ENCODE measurements around the gene FAM240A.
"Not testable (repeated sequence)": the region's sequence is repeated elsewhere in the genome, so short reads cannot be mapped to it uniquely, and the experiment has no call there.

Gene FAM240A

DNA sequence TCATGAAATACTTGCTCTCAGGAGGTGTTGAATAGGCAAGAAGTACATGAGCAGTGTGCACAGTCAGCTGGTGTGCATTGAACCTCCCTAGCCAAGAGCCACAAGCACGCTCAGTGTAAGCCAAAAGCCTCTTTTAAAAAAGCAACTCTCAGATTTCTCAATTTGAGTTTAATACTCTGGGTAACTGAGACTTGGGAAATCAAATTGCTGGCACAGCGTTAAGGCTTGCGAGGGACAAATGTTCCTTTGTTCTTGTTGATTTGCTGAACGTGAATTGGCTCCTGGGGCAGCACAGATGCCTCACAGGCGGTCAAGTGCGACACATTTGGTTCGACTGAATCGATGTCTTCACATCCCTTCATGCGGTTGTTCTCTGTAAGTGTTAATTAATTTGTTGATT, at the start of gene FAM240A:
TSS of gene FAM240A (plus strand) at position 202 of the 400 bp plus-strand sequence. CDS start at position 361, 159 bp downstream.
- DNase-seq = no peak

GRCh38 chr3:46564190-46565021, 47.9 kb upstream of the FAM240A start:
- no peak for DNase-seq

- no peak for DNase-seq
Observed at GRCh38 chr3:46565077-46565476, 47.2 kb upstream of the FAM240A start.

- DNase-seq = no peak
Observed at GRCh38 chr3:46565607-46566039, 46.7 kb upstream of the FAM240A start.

DNA sequence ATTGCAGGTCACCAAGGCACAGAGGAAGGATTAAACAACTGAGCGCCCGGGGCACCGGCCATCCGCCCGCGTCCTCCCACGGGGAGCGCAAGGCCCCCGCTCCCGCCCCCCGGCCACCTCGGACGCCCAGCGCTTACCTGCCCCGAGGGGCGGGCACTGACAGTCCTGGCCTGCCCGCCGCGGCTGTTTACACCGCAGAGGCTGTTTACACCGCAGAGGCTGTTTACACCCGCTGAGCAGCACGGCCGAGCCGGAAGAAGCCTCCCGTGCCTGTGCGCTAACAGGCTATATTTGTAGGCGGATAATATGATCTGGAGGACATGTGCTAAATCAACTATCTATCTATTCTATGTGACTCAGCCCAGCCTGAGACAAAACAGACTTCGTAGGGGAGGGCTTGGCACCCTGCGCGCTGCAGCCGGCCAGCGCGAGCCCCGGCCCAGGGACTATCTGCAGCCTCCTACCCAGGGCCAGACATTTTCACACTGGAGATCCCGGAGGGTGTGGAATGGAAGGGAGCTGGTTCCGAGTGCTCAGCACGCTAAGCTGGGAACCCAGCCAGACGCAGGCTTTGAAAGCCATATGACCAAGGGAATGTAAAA, 46.2 kb upstream of the FAM240A start, which contains the start of gene LRRC2:
TSS of gene LRRC2 (minus strand) at position 263 of the 602 bp plus-strand sequence. CDS start 14,711 bp downstream, outside the sequence.
- DNase-seq = peak; percentile 28 to 46

DNA sequence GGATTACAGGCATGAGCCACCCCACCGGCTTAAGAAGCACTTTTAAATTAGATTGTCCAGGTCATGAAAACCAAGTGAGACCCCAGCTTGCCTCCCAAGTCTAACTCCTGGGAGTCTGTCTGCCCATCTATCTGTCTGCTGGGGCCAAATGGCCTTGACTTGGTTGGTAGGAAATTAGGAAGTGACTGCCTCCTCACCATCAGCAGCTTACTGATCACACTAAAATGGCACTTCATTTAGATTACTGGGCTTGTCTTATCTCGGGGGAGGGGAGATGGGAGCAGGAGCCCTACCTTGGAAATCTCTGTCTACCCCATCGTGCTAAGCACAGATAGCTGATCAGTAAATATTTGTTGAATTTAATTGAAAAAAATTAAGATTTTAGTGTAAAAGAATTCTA, 40.6 kb upstream of the FAM240A start:
- DNase-seq = no peak

GRCh38 chr3:46573701-46574100, 38.6 kb upstream of the FAM240A start:
- DNase-seq = no peak

DNA sequence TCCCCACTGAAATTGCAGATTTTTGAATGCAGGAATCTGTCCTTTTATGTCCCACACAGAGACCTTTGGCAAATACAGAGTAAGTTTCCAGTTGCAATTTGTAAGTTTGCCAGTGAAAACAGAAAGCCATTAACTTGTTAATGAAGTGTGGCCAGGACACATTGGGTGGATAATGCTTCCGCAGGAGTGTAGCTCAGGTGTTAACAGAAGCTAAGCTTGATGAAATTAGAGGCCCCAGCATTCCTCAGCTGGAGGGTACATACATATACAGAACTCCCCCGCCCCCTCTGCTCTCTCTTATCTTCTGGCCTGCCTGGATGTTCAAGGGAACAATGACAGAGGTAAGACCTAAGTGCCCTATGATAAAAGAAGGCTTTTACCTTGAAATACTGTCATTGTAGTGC, 38.1 kb upstream of the FAM240A start:
- no peak for DNase-seq

- no peak for DNase-seq
Observed at GRCh38 chr3:46574881-46575576, 37.3 kb upstream of the FAM240A start.

DNA sequence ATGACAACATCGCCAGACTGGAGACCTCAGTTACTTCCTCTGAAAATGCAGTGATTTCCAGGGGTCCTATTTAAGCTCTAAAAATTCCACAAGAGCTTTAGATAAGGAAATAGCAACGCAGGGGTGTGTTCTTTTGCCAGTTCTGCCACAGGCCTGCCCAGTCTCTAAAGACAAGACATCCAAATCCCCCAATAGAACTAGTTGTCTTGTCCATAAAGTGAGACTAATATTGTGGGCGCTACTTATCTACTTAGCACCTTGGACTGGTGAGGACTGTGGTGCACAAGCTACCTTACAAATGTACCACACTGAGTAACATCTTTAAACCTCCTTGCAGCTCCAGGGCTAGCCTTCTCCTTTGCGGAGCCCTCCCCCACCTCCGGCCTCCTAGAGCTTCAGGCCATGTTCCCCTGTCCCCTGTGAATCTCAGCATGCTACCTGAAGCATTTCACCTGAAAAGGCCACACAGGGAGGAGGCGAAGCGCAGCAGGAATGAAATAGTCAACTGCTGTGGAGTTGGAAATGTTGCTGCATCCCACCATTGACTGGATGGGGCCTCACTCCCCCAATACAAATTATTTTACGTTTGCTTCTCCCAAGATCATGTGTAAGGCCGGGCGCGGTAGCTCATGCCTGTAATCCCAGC, 36.6 kb upstream of the FAM240A start:
- no peak for DNase-seq

- no peak for DNase-seq
Observed at GRCh38 chr3:46576386-46576785, 35.9 kb upstream of the FAM240A start.

- DNase-seq = no peak
Observed at GRCh38 chr3:46576879-46577278, 35.4 kb upstream of the FAM240A start.

DNA sequence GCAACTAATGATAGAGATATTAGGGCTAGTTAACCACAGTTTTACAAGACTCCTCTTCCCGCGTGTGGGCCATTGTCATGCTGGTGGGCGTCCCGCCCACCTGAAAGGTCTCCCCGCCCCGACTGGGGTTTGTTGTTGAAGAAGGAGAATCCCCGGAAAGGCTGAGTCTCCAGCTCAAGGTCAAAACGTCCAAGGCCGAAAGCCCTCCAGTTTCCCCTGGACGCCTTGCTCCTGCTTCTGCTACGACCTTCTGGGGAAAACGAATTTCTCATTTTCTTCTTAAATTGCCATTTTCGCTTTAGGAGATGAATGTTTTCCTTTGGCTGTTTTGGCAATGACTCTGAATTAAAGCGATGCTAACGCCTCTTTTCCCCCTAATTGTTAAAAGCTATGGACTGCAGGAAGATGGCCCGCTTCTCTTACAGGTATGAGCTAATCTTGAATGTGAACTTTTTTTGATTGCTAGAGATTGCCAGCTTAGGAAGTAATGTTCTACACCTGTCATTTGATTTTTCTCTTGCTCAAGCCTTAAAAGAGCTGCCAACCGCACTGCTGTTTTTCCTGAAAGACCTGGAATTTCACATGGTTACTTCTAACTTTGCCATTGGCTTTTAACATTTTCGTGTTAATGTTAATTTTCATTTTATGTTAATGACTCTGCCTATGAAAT, 34.6 kb upstream of the FAM240A start:
- not testable (repeated sequence) for DNase-seq

DNA sequence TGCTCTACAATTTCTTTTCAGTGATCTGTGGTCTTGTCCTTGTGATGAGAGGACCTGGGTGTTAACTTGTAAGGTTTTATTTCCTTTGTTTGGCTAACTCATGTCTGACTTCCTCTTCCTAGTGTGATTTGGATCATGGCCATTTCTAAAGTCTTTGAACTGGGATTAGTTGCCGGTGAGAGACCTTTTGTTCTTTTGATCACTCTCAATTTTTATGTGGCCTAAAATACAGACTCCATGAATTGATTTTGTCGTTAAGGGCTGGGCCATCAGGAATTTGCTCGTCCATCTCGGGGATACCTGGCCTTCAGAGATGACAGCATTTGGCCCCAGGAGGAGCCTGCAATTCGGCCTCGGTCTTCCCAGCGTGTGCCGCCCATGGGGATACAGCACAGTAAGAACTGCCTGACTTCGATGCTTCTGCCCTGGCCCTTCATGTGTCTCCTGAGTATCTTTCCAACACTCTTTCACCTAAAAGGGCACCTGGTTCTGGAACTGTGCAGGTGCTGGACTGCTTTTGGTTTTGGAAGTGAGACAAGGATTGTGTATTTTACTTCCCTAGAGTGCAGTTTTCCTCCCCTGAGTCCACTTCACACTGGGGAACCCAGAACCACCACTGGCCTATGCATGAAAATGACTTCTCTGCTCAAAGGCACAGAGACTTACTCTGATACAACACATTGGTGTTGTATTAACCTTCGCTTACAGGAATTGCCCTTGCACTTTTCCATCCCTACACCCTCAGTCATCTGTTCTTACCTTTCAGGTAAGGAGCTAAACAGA, 33.2 kb upstream of the FAM240A start:
- no peak for DNase-seq

GRCh38 chr3:46579756-46580286, 32.5 kb upstream of the FAM240A start:
- no peak for DNase-seq

GRCh38 chr3:46580675-46581074, 31.6 kb upstream of the FAM240A start:
- DNase-seq = no peak

- DNase-seq = no peak
Observed at GRCh38 chr3:46584598-46585467, 27.5 kb upstream of the FAM240A start.

DNA sequence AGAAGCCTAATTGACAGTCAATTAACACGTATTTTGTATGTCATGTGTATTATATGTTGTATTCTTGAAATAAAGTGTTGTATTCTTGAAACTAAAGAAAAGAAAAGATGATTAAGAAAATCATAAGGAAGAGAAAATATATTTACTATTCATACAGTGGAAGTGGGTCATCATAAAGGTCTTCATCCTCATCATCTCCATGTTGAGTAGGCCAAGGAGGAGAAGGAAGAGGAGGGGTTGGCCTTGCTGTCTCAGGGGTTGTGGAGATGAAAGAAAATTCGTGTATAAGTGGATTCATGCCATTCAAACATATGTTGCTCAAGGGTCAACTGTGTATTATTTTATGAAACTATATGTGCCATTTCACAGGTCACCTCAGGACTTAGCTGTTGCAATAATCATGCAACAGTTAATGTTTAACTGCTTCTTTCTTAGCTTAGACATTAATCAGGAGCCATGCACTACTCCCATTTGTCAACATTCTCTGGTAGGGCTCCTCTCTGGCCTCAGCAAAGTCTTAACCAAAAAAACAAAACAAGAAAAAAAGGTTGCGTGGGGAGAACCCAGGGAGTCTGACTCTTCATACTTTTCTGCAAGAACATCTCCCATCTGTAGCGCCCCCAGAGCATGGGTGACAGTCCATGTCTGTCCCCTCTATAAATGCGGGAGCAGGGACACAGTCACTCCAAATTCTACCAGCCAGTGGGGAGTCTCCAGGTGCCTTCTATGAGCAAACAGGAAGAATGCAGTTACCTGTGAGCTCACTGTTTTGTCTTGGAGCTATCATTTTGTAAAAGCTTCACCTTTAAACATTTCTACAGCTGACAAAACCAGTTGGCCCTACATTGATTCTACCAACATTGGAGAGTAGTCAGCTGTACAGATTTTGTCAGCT, 26.3 kb upstream of the FAM240A start:
- DNase-seq = no peak

DNA sequence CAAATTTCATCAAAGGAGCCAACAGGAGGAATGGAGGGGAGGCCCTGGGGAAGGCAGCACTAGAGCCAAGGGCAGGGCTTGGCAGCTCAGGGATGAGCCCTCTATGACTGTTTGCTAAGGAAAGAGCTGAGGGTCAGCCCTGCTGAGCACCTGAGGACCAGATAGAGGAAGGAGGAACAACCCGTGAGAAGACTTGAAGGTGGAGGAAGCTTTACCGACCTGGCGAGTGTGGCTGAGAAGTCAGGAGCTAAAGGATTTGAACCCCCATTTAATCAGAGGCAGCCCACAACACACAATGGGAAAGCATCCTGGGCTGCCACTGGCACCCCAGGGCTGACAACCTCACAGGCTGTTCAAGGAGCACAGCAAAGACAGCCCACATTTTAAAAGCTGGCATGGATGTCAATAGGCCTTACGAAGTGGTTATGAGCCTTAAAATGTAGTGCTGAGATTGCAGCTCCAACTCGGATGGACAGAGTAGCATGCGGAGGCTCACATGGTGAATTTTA, 25.5 kb upstream of the FAM240A start:
- DNase-seq = no peak
